KMS-11 (cell line): Measurements from ENCODE around the gene SHMT2.

Source experiments
- H2AFZ ChIP-seq: fragments of 200-600 bp; sonication (generic); 2 replicates; pipeline ENCODE4 v1.6.1; 2016; ENCODE audit warnings: antibody characterized with exemption, mixed run types, low read depth
- H3K27ac ChIP-seq: fragments of 200-600 bp; sonication (generic); 2 replicates; pipeline ENCODE4 v1.6.1; 2016; ENCODE audit warnings: mild to moderate bottlenecking, mixed run types
- H3K27me3 ChIP-seq: fragments of 200-600 bp; sonication (generic); 2 replicates; pipeline ENCODE4 v1.6.1; 2017; ENCODE audit warnings: mild to moderate bottlenecking, low read depth, mixed run types, moderate library complexity; ENCODE audit not compliant: insufficient read depth
- H3K36me3 ChIP-seq: fragments of 200-600 bp; sonication (generic); 2 replicates; pipeline ENCODE4 v1.6.1; 2017; ENCODE audit warnings: mild to moderate bottlenecking, mixed run types; ENCODE audit not compliant: insufficient read depth
- H3K4me1 ChIP-seq: fragments of 200-600 bp; sonication (generic); 2 replicates; pipeline ENCODE4 v1.6.1; 2016; ENCODE audit warnings: mild to moderate bottlenecking, low read depth, mixed run types; ENCODE audit not compliant: poor library complexity, severe bottlenecking
- H3K4me2 ChIP-seq: fragments of 200-600 bp; sonication (generic); 2 replicates; pipeline ENCODE4 v1.7.0; 2016; ENCODE audit warnings: mild to moderate bottlenecking, mixed run types
- H3K4me3 ChIP-seq: fragments of 200-600 bp; sonication (generic); IDR thresholded peaks from 2 replicates; pipeline ENCODE4 v1.6.1; 2017; ENCODE audit warnings: low read depth, low read length, mixed read lengths; ENCODE audit not compliant: insufficient read depth
- H3K79me2 ChIP-seq: fragments of 200-600 bp; sonication (generic); 2 replicates; pipeline ENCODE4 v1.6.1; 2016; ENCODE audit warnings: low read depth, mixed run types; ENCODE audit not compliant: insufficient read depth
- H3K9ac ChIP-seq: fragments of 200-600 bp; sonication (generic); 2 replicates; pipeline ENCODE4 v1.6.1; 2016; ENCODE audit warnings: mild to moderate bottlenecking, mixed run types
- H4K20me1 ChIP-seq: fragments of 200-600 bp; sonication (generic); 2 replicates; pipeline ENCODE4 v1.6.1; 2016; ENCODE audit warnings: mild to moderate bottlenecking, mixed run types; ENCODE audit not compliant: insufficient read depth
- CTCF ChIP-seq: fragments of 200-600 bp; sonication (generic); conservative IDR thresholded peaks from 2 replicates; pipeline ENCODE4 v1.6.1; 2017; ENCODE audit warnings: low read depth, mild to moderate bottlenecking, antibody characterized with exemption, low read length, moderate library complexity, mixed read lengths

The SHMT2 gene

DNA sequence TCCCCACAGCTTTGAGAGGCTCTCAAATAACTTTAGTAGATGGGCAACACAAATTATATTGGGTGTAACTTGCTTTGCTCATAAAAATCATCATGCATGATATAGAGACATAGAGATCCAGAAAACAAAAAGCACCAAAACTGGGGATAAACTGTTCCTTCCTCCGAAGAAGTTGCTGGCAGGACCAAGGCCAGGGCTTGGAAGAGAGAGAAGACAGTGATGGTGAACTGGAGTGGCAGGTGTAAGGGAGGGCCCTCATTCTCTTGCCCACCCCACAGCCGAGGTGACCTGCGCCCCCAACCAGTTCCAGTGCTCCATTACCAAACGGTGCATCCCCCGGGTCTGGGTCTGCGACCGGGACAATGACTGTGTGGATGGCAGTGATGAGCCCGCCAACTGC, 28.3 kb upstream of the SHMT2 start:
- Histone ChIP-seq H3K79me2 (no peaks in the 10 kb centered on the region), H3K27ac (no peak overlapping the region), H2AFZ (no peak overlapping the region), H3K4me3 (no peak overlapping the region), H3K36me3 (no peaks in the 10 kb centered on the region), H3K9ac (no peak overlapping the region), H3K27me3 (peaks cover 66% of the 10 kb centered on the region), H4K20me1 (no peaks in the 10 kb centered on the region), H3K4me1 (no peaks in the 10 kb centered on the region), H3K4me2 (no peak overlapping the region)
- no peak for TF ChIP-seq CTCF

GRCh38 chr12:57201631-57202030, 27.9 kb upstream of the SHMT2 start:
- H3K4me3 ChIP-seq = no peak overlapping the region
- no peak overlapping the region for H2AFZ ChIP-seq
- no peak overlapping the region for H3K9ac ChIP-seq
- H3K36me3 ChIP-seq = no peaks in the 10 kb centered on the region
- H3K4me1 ChIP-seq = no peaks in the 10 kb centered on the region
- no peak overlapping the region for H3K4me2 ChIP-seq
- no peaks in the 10 kb centered on the region for H3K79me2 ChIP-seq
- H3K27ac ChIP-seq = no peak overlapping the region
- H4K20me1 ChIP-seq = no peaks in the 10 kb centered on the region
- TF ChIP-seq CTCF = no peak
- peaks cover 64% of the 10 kb centered on the region for H3K27me3 ChIP-seq

DNA sequence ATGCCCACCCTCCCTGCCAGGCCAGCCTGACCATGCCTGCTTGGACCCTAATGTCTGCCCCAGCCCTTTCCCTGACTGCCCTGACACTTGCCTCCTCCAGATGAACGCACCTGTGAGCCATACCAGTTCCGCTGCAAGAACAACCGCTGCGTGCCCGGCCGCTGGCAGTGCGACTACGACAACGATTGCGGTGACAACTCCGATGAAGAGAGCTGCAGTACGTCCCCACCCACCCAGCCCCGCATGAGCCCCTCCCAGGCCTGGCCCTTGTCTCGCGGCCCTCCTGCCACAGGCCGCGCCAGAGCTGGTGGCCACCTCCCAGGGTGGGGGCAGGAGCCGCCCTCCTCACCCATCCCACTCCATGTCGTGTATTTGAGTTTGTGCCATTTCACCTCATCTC, 27.2 kb upstream of the SHMT2 start:
- Histone ChIP-seq H4K20me1 (no peaks in the 10 kb centered on the region), H3K9ac (no peak overlapping the region), H3K79me2 (no peaks in the 10 kb centered on the region), H2AFZ (no peak overlapping the region), H3K4me2 (no peak overlapping the region), H3K4me3 (no peak overlapping the region), H3K36me3 (no peaks in the 10 kb centered on the region), H3K27ac (no peak overlapping the region), H3K4me1 (no peaks in the 10 kb centered on the region), H3K27me3 (peaks cover 62% of the 10 kb centered on the region; the same call in 1 of the 2 replicates)
- no peak for TF ChIP-seq CTCF

- no peaks in the 10 kb centered on the region for H3K36me3 ChIP-seq
- no peaks in the 10 kb centered on the region for H4K20me1 ChIP-seq
- H3K9ac ChIP-seq = no peak overlapping the region
- no peak overlapping the region for H3K27ac ChIP-seq
- no peak overlapping the region for H3K4me3 ChIP-seq
- H3K27me3 ChIP-seq = peaks cover 57% of the 10 kb centered on the region; the same call in 1 of the 2 replicates
- no peaks in the 10 kb centered on the region for H3K79me2 ChIP-seq
- TF ChIP-seq CTCF = no peak
- no peak overlapping the region for H2AFZ ChIP-seq
- H3K4me1 ChIP-seq = no peaks in the 10 kb centered on the region
- H3K4me2 ChIP-seq = no peak overlapping the region
Observed at GRCh38 chr12:57203201-57203600, 26.3 kb upstream of the SHMT2 start.

GRCh38 chr12:57203791-57204190, 25.7 kb upstream of the SHMT2 start:
- H4K20me1 ChIP-seq = no peaks in the 10 kb centered on the region
- H3K27ac ChIP-seq = no peak overlapping the region
- no peaks in the 10 kb centered on the region for H3K36me3 ChIP-seq
- H3K4me3 ChIP-seq = no peak overlapping the region
- no peaks in the 10 kb centered on the region for H3K4me1 ChIP-seq
- no peak overlapping the region for H3K9ac ChIP-seq
- H3K79me2 ChIP-seq = no peaks in the 10 kb centered on the region
- TF ChIP-seq CTCF = no peak
- peaks cover 53% of the 10 kb centered on the region; the same call in 1 of the 2 replicates for H3K27me3 ChIP-seq
- H3K4me2 ChIP-seq = no peak overlapping the region
- H2AFZ ChIP-seq = no peak overlapping the region
